ENCODE data around the gene ECEL1.

- no peak for TF ChIP-seq EZH2 (IDR thresholded peaks at IDR 0.05; ENCODE audit: borderline replicate concordance)
- TF ChIP-seq, protein P1, sequence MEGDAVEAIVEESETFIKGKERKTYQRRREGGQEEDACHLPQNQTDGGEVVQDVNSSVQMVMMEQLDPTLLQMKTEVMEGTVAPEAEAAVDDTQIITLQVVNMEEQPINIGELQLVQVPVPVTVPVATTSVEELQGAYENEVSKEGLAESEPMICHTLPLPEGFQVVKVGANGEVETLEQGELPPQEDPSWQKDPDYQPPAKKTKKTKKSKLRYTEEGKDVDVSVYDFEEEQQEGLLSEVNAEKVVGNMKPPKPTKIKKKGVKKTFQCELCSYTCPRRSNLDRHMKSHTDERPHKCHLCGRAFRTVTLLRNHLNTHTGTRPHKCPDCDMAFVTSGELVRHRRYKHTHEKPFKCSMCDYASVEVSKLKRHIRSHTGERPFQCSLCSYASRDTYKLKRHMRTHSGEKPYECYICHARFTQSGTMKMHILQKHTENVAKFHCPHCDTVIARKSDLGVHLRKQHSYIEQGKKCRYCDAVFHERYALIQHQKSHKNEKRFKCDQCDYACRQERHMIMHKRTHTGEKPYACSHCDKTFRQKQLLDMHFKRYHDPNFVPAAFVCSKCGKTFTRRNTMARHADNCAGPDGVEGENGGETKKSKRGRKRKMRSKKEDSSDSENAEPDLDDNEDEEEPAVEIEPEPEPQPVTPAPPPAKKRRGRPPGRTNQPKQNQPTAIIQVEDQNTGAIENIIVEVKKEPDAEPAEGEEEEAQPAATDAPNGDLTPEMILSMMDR (IDR thresholded peaks at IDR 0.05; ENCODE audit: poor library complexity): no peak
- no peak for TF ChIP-seq EZH2phosphoT487 (IDR thresholded peaks at IDR 0.05; ENCODE audit: low read depth, severe bottlenecking, unreplicated experiment)
These were observed 7.7 kb upstream of the ECEL1 start for GRCh38 chr2:232495292-232495691.
